ENCODE data around the gene HPS1. TPM values are rescaled to one million over a fixed set of nuclear protein-coding genes. Genes with fewer than 3 reads are reported as not detected.

Gene HPS1
- total RNA-seq, 1 donor from 2014 or later: 62.1 TPM

DNA sequence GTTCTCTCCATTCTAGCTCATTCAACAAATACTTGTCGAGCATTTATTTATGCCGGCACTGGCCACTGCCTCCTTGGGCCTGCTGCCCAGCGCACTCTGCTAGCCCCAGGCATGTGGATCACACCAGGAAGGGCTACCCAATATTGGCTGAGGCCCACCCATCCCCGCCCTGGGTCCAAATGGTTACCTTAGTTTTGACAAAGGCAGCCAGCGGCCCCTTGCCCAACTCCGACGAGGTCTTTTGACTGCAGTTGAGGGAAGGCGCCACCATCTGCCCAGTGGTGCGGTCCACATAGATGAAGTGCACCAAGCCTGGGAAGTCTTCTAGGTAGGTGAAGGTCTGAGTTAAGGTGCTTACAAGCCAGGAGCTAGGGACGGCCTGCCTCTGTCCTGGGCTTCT, 24.6 kb downstream of the HPS1 start:
- intact Hi-C loops (cut with DNase I): no loop called here
- TF ChIP-seq, protein P1, sequence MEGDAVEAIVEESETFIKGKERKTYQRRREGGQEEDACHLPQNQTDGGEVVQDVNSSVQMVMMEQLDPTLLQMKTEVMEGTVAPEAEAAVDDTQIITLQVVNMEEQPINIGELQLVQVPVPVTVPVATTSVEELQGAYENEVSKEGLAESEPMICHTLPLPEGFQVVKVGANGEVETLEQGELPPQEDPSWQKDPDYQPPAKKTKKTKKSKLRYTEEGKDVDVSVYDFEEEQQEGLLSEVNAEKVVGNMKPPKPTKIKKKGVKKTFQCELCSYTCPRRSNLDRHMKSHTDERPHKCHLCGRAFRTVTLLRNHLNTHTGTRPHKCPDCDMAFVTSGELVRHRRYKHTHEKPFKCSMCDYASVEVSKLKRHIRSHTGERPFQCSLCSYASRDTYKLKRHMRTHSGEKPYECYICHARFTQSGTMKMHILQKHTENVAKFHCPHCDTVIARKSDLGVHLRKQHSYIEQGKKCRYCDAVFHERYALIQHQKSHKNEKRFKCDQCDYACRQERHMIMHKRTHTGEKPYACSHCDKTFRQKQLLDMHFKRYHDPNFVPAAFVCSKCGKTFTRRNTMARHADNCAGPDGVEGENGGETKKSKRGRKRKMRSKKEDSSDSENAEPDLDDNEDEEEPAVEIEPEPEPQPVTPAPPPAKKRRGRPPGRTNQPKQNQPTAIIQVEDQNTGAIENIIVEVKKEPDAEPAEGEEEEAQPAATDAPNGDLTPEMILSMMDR (IDR thresholded peaks at IDR 0.05): no peak
- TF ChIP-seq POLR2AphosphoS5 (IDR thresholded peaks at IDR 0.05; ENCODE audit: insufficient read depth in 1 of 2, low read depth in 1 of 2) (no peak), POLR2A (IDR thresholded peaks at IDR 0.05) (no peak)

GRCh38 chr10:98420786-98421185, 25.9 kb downstream of the HPS1 start:
- intact Hi-C loops (cut with DNase I): no loop called here
- Histone ChIP-seq H3K4me3 (no peak overlapping the region), H3K27me3 (no peaks in the 10 kb centered on the region), H3K4me1 (peaks cover 3% of the 10 kb centered on the region), H3K36me3 (peaks cover 4 to 37% of the 10 kb centered on the region in 2 donors), H3K9me3 (no peaks in the 10 kb centered on the region), H3K27ac (no peak overlapping the region)
- TF ChIP-seq POLR2AphosphoS5 (IDR thresholded peaks at IDR 0.05; ENCODE audit: insufficient read depth in 1 of 2, low read depth in 1 of 2): no peak
- TF ChIP-seq, protein P1 (IDR thresholded peaks at IDR 0.05): no peak
- no peak for TF ChIP-seq POLR2A (IDR thresholded peaks at IDR 0.05)
- DNase-seq (ENCODE audit: extremely low spot score in 2 of 2): no peak

More for the DNA sequence above, 24.6 kb downstream of the HPS1 start:
- Histone ChIP-seq H3K36me3 (peaks cover 4 to 37% of the 10 kb centered on the region in 2 donors), H3K27me3 (no peaks in the 10 kb centered on the region), H3K9me3 (no peaks in the 10 kb centered on the region), H3K4me1 (no peaks in the 10 kb centered on the region), H3K27ac (no peak overlapping the region), H3K4me3 (no peak overlapping the region)
- DNase-seq (ENCODE audit: extremely low spot score in 2 of 2): no peak

DNA sequence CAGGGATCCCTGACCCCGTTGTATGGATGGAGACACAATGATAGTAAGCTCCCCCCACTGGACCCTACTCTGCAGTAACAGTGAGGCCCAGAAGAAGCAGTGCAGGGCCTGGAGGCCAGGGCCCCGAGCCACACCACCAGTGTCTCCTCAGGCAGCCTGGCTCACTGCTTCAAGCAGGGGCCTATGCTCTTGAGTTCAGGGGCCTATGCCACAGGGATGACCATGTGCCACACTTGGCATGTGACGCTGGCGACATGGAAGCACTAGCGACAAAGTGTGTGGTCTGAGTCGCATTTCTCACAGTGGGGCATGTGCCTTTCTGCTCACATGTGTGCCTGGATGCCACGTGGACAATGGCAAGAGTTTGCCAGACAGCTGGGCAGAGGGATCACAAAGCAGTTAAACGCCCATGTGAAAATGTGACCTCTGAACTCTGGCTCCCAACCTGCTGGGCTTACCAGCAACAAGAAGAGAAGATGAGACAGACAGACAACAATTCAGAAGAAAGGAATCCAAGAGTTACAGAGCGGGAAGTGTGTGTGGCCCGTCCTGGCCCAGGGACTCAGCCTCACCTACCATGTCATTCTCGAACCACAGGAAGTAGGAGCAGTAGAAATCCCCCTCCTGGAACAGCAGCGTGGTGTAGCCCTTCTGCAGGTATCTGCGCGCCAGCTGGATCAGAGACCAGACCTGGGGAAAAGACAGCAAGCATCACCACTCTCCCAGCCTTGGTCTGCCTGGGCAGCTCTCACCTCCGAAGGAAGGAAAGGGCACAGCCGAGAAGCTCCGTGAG, 27.1 kb downstream of the HPS1 start:
- peaks cover 14% of the 10 kb centered on the region for H3K4me1 ChIP-seq
- no peaks in the 10 kb centered on the region for H3K9me3 ChIP-seq
- TF ChIP-seq POLR2AphosphoS5 (IDR thresholded peaks at IDR 0.05; ENCODE audit: insufficient read depth in 1 of 2, low read depth in 1 of 2) (no peak), POLR2A (IDR thresholded peaks at IDR 0.05) (no peak)
- TF ChIP-seq, protein P1 (IDR thresholded peaks at IDR 0.05): no peak
- no peak overlapping the region for H3K27ac ChIP-seq
- no peaks in the 10 kb centered on the region for H3K27me3 ChIP-seq
- no peak overlapping the region for H3K4me3 ChIP-seq
- intact Hi-C loops (cut with DNase I): no loop called here
- peaks cover 4 to 37% of the 10 kb centered on the region in 2 donors for H3K36me3 ChIP-seq
- DNase-seq (ENCODE audit: extremely low spot score in 2 of 2): no peak

- DNase-seq (ENCODE audit: extremely low spot score in 2 of 2): no peak
- H3K27me3 ChIP-seq: no peaks in the 10 kb centered on the region
- TF ChIP-seq, protein P1 (IDR thresholded peaks at IDR 0.05): no peak
- TF ChIP-seq POLR2A (IDR thresholded peaks at IDR 0.05) (no peak), POLR2AphosphoS5 (IDR thresholded peaks at IDR 0.05; ENCODE audit: insufficient read depth in 1 of 2, low read depth in 1 of 2) (no peak)
- H3K9me3 ChIP-seq: no peaks in the 10 kb centered on the region
- H3K36me3 ChIP-seq: peaks cover 4 to 37% of the 10 kb centered on the region in 2 donors
- H3K27ac ChIP-seq: no peak overlapping the region
- peaks cover 22% of the 10 kb centered on the region for H3K4me1 ChIP-seq
- intact Hi-C loops (cut with DNase I): no loop called here
- no peak overlapping the region for H3K4me3 ChIP-seq
Measured at GRCh38 chr10:98418665-98419468, 27.9 kb downstream of the HPS1 start.
